Stomach (tissue), 9 donors: ENCODE data around the gene MAN1A1. TPM values are rescaled to one million over a fixed set of nuclear protein-coding genes. Genes with fewer than 3 reads are reported as not detected.

Experiments
- DNase-seq, 2 donors: peaks; one replicate each; pipeline versions ENCODE4 v3.0.0 to v3.0.0-alpha.2; 2013 to 2019
- H3K27ac ChIP-seq, 5 donors: fragments of 200-600 bp in 4 of 5; sonication (generic) in 4 of 5; one replicate each; pipeline ENCODE4 v1.5.1; 2013 to 2019; ENCODE audit warnings: mild to moderate bottlenecking in 1 of 5, moderate library complexity in 1 of 5
- H3K27me3 ChIP-seq, 3 donors: fragments of 200-600 bp; sonication (generic); one replicate each; pipeline ENCODE4 v1.5.1; 2017 to 2019; ENCODE audit warnings: mixed run types in 1 of 3
- H3K36me3 ChIP-seq, 4 donors: fragments of 200-600 bp; sonication (generic); 1 replicate in 3 of 4; 2 replicates in 1 of 4; pipeline ENCODE4 v1.5.1; 2016 to 2019
- H3K4me1 ChIP-seq, 4 donors: fragments of 200-600 bp; sonication (generic); one replicate each; pipeline ENCODE4 v1.5.1; 2016 to 2019
- H3K4me3 ChIP-seq, 4 donors: fragments of 200-600 bp; sonication (generic) in 3 of 4; one replicate each; pipeline ENCODE4 v1.5.1; 2016 to 2019; ENCODE audit warnings: mild to moderate bottlenecking in 1 of 4
- H3K9me3 ChIP-seq, 4 donors: fragments of 200-600 bp; sonication (generic); one replicate each; pipeline ENCODE4 v1.5.1; 2016 to 2019
- EP300 ChIP-seq: sonication (generic); formaldehyde crosslinking; IDR thresholded peaks from one replicate; pipeline ENCODE4 v1.6.1; 2017; ENCODE audit warnings: antibody characterized with exemption
- POLR2A ChIP-seq, 4 donors: fragments of 450-650 bp; IDR thresholded peaks; one replicate each; pipeline ENCODE4 v1.6.1; 2016; ENCODE audit warnings: antibody characterized with exemption in 4 of 4, control low read depth in 2 of 4, mild to moderate bottlenecking in 1 of 4, moderate library complexity in 1 of 4
- POLR2AphosphoS5 ChIP-seq, 3 donors: sonication (generic); formaldehyde crosslinking; IDR thresholded peaks; one replicate each; pipeline ENCODE4 v1.6.1; 2016; ENCODE audit warnings: antibody characterized with exemption in 3 of 3
- WGBS, 5 donors: extraction: QIAGEN DNeasy Blood & Tissue Kit in 3 of 5; methylation state at CpG; one replicate each; pipeline versions ENCODE4 v1.1.5 to v1.1.7; 2013 to 2018; 5-methylcytosine and 5-hydroxymethylcytosine counted together
- intact Hi-C: fragments of 100-400 bp; cut with DNase I; formaldehyde crosslinking; loops from one replicate; pipeline ENCODE4 v1.15.1; 2023; ENCODE audit warnings: low total_unique reads
- polyA plus RNA-seq, 3 donors: library from polyadenylated mRNA; stranded (reverse); fragments of 200-250 nt; gene quantifications; one replicate each; pipeline ENCODE4 v1.2.3, GENCODE V29; 2013
- total RNA-seq, 5 donors: library from RNA; depleted of rRNA; stranded (reverse); fragments of >200 nt; gene quantifications; one replicate each; pipeline versions ENCODE4 v1.1.0 to v1.2.3, GENCODE V29; 2014 to 2016
- TF ChIP-seq, protein P1 (sequence below), 7 experiments: fragments of 450-650 bp in 4 of 7; fragments of 200-600 bp in 3 of 7; sonication (generic) in 3 of 7; IDR thresholded peaks; one replicate each; pipeline ENCODE4 v1.5.1; 2016 to 2019; ENCODE audit warnings: antibody characterized with exemption in 7 of 7, control low read depth in 2 of 7, mild to moderate bottlenecking in 1 of 7
- donor health status: healthy with polysubstance abuse.
- donor health status: Bipolar disorder and iron deficiency.
- donor health status: healthy.

Gene MAN1A1
- total and polyA plus RNA-seq, 8 donors, result 8.0 to 132 (median 47.9) TPM

DNA sequence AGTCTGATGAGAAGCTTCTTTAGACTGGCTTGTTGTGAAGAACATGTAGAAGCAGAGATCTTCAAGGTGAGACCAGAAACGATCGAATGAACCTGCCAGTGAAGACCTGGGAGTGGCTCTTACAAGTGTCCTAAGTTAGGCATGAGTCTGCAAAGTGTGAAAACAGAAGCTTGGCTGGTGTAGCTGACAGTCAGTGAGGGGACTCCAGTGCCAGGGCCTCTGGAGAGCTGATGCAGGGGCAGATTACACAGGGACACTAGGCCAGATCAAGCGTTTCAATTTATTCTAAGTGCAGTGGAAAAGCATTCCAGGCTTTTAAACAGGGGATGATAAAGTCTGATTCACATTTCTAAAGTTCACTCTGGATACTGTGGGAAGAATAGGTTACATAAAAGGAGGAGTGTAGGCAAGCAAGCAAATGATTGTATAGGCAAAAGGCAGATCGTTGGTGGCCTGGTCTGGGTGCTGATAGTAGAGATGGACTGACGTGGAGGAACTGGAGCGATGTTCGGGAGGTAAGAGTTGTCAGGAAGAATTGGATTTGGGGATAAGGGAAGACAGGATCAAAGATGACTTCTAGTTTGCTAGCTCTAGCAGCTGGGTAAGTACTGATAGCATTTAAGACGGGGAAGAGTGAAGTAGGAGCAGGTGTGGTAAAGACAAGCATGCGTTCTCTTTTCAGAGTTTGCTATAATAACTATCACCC is 133.5 kb downstream of the MAN1A1 start:
- Histone ChIP-seq H3K9me3 (no peaks in the 10 kb centered on the region), H3K4me1 (peaks cover 0 to 9% (median 0%) of the 10 kb centered on the region in 4 donors), H3K4me3 (no peak overlapping the region), H3K36me3 (no peaks in the 10 kb centered on the region), H3K27me3 (no peaks in the 10 kb centered on the region), H3K27ac (no peak overlapping the region)
- DNase-seq, result no peak
- WGBS, 5 donors, result 83 to 93% (median 90%) methylated on average over 9 of the region's 9 CpGs
- intact Hi-C loops, result no loop called here
- TF ChIP-seq, protein P1, sequence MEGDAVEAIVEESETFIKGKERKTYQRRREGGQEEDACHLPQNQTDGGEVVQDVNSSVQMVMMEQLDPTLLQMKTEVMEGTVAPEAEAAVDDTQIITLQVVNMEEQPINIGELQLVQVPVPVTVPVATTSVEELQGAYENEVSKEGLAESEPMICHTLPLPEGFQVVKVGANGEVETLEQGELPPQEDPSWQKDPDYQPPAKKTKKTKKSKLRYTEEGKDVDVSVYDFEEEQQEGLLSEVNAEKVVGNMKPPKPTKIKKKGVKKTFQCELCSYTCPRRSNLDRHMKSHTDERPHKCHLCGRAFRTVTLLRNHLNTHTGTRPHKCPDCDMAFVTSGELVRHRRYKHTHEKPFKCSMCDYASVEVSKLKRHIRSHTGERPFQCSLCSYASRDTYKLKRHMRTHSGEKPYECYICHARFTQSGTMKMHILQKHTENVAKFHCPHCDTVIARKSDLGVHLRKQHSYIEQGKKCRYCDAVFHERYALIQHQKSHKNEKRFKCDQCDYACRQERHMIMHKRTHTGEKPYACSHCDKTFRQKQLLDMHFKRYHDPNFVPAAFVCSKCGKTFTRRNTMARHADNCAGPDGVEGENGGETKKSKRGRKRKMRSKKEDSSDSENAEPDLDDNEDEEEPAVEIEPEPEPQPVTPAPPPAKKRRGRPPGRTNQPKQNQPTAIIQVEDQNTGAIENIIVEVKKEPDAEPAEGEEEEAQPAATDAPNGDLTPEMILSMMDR (IDR thresholded peaks at IDR 0.05), result no peak
- no peak for TF ChIP-seq EP300
- TF ChIP-seq POLR2AphosphoS5 (IDR thresholded peaks at IDR 0.05), result no peak

DNA sequence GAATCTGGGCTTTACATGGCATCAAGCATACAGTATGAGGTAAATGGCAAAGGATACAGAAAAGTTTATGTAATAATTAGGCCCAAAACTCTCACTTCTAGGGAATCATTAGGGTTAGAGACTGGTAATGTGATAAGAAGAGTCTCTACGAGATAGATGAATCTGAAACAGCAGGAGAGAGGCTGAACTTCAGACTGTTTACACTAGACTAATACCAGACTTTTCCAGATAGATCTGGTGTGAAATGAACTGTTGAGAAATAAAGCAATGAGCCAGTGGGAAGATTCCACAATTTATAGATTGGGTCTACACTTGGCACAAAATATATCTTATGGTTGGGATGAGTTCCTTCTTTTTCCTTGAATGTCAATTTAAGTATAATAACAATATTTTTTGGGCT is 134.3 kb downstream of the MAN1A1 start:
- no peaks in the 10 kb centered on the region for H3K27me3 ChIP-seq
- H3K27ac ChIP-seq, result no peak overlapping the region
- no peak overlapping the region for H3K4me3 ChIP-seq
- DNase-seq, result peak in 1 of 2 donors; percentile 23
- no peaks in the 10 kb centered on the region for H3K36me3 ChIP-seq
- WGBS, 5 donors, result 31 to 57% (median 42%) methylated on average over 1 of the region's 1 CpG
- H3K9me3 ChIP-seq, result no peaks in the 10 kb centered on the region
- intact Hi-C loops, result no loop called here
- peaks cover 0 to 9% (median 0%) of the 10 kb centered on the region in 4 donors for H3K4me1 ChIP-seq
- TF ChIP-seq EP300 (no peak), POLR2A (IDR thresholded peaks at IDR 0.05) (no peak), POLR2AphosphoS5 (IDR thresholded peaks at IDR 0.05) (no peak)
- TF ChIP-seq, protein P1 (IDR thresholded peaks at IDR 0.05), result no peak

DNA sequence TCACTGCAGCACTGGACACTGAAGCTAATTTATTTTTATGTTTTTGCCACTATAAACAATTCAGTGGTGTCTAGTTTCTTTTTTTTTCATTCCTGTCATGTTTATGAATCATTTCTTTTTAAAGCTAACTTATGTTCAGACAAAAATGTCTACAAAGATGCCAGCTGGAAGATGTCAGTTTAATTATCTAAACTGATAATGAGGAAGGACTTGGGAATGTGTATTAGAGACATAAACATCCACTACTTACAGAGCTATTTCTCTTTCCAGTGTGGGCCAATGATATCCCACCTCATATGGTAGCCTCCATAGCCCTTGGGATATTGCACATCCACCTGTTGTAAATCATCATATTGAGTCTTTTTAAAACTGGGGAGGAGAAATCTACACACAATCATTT is 139.0 kb downstream of the MAN1A1 start:
- TF ChIP-seq POLR2AphosphoS5 (IDR thresholded peaks at IDR 0.05), result no peak
- TF ChIP-seq EP300, result no peak
- TF ChIP-seq POLR2A (IDR thresholded peaks at IDR 0.05), result no peak
- TF ChIP-seq, protein P1 (IDR thresholded peaks at IDR 0.05), result no peak
- Histone ChIP-seq H3K4me3 (no peak overlapping the region), H3K4me1 (peaks cover 0 to 10% (median 2%) of the 10 kb centered on the region in 4 donors), H3K27me3 (no peaks in the 10 kb centered on the region), H3K9me3 (no peaks in the 10 kb centered on the region), H3K36me3 (no peaks in the 10 kb centered on the region), H3K27ac (no peak overlapping the region)
- intact Hi-C loops, result no loop called here
- no peak for DNase-seq

DNA sequence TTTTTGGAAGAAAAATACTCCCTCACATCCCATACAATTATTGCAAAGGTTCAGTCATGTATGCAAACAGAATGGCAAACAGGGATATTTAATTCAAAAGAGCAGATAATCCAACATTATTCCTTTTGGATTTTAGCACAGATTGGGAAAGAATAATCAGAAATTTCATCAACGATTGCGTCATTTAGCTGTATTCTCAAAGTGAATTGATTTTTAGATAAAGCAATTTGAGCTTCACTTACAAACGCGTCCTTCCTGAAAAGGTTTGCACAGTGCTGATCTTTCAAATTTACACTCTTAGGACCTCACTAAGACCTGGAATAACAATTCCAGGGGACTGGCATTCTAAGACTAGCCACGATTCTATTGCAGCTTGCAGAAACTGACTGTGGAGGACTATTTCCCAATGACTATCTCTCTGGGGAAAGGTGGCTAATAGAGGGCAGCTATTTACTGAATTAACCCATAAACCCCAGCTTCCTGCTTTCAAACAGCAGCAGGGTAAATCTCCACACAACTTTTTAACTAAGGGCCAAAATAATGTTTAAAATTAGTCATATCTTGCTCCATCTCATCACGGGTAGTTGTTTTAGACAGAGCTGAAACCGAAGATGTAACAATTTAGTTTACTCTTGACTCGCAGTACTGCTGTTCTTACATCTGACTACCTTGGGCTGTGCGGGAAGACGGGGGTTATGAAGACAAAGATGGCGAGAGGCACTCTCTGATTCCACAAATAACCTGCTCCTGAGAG is 139.9 kb downstream of the MAN1A1 start:
- intact Hi-C loops, result no loop called here

More for the DNA sequence above, 139.9 kb downstream of the MAN1A1 start:
- Histone ChIP-seq H3K9me3 (no peaks in the 10 kb centered on the region), H3K36me3 (peaks cover 0 to under 1% (median under 1%) of the 10 kb centered on the region in 4 donors), H3K27ac (no peak overlapping the region), H3K27me3 (no peaks in the 10 kb centered on the region), H3K4me1 (peaks cover 0 to 10% (median 0%) of the 10 kb centered on the region in 4 donors), H3K4me3 (no peak overlapping the region)
- DNase-seq, result no peak
- 57 to 70% (median 64%) methylated on average over 11 of the region's 11 CpGs for WGBS, 5 donors
- no peak for TF ChIP-seq EP300
- TF ChIP-seq, protein P1 (IDR thresholded peaks at IDR 0.05), result no peak
- TF ChIP-seq POLR2A (IDR thresholded peaks at IDR 0.05), result no peak
- TF ChIP-seq POLR2AphosphoS5 (IDR thresholded peaks at IDR 0.05), result no peak
